HCT116 (cell line): ENCODE results near the gene USH1C. TPM values are rescaled to one million over a fixed set of nuclear protein-coding genes. Genes with fewer than 3 reads are reported as not detected.

Experiments used
- ATAC-seq: fragments of 200-7000 bp; cut with Tn5 transposase; 2 replicates; pipeline ENCODE4 v1.9.1; 2020; ENCODE audit warnings: mild to moderate bottlenecking, moderate library complexity
- BruUV-seq: library from RNA; stranded (reverse); fragments of 400-500 nt; replicated peaks from 2 replicates; lab custom pipeline; 2021; lab: Mats Ljungman, UMichigan
- CTCF ChIA-PET: fragments of 300-600 bp; sonication (Branson Sonifier 250); formaldehyde crosslinking; loops from one replicate; lab custom pipeline; 2021; ENCODE audit warnings: antibody characterized with exemption; lab: Charles Lee
- POLR2A ChIA-PET: fragments of 300-600, 350-600 bp; sonication (Branson Sonifier 250); formaldehyde crosslinking; loops from one replicate; lab custom pipeline; 2021; ENCODE audit warnings: antibody characterized with exemption; lab: Charles Lee
- RAD21 ChIA-PET, 2 experiments: fragments of 300-600 bp; sonication (Branson Sonifier 250); formaldehyde crosslinking; loops; one replicate each; lab custom pipeline; 2023; ENCODE audit warnings: low total read pairs in 2 of 2; ENCODE audit not compliant: uncharacterized antibody in 2 of 2, unreplicated experiment in 2 of 2, low non-redundant PET in 1 of 2; lab: Charles Lee
- DNase-seq: peaks from one replicate; pipeline ENCODE4 v3.0.0-alpha.2; 2010; ENCODE audit warnings: low read depth, low spot score
- H2AFZ ChIP-seq: fragments of 200-600 bp; shearing (Covaris generic), sonication (generic); 2 replicates; pipeline ENCODE4 v1.6.1; 2017; ENCODE audit warnings: low read depth, mixed run types, mixed read lengths, antibody characterized with exemption, low read length; ENCODE audit not compliant: poor library complexity, severe bottlenecking
- H3K27ac ChIP-seq: 2 replicates; pipeline ENCODE4 v1.5.1; 2012; ENCODE audit warnings: low read depth, low read length
- H3K27me3 ChIP-seq: fragments of 200-600 bp; sonication (generic); 2 replicates; pipeline ENCODE4 v1.6.1; 2016; ENCODE audit warnings: mixed run types, low read length, mixed read lengths; ENCODE audit not compliant: insufficient read depth
- H3K36me3 ChIP-seq, 2 experiments: fragments of 200-500 bp in 1 of 2; fragments of 200-600 bp in 1 of 2; sonication (Bioruptor generic) in 1 of 2; sonication (generic) in 1 of 2; 2 replicates each; pipeline versions ENCODE4 v1.5.1 to v1.6.1; 2014 to 2016; ENCODE audit warnings: low read length in 2 of 2, inconsistent platforms in 1 of 2, mixed read lengths in 1 of 2, mixed run types in 1 of 2; ENCODE audit not compliant: insufficient read depth in 2 of 2, control insufficient read depth in 1 of 2
- H3K4me1 ChIP-seq, 2 experiments: fragments of 200-600 bp in 1 of 2; sonication (generic) in 1 of 2; 2 replicates each; pipeline versions ENCODE4 v1.5.1 to v1.6.1; 2012 to 2017; ENCODE audit warnings: low read length in 2 of 2, inconsistent platforms in 1 of 2, mild to moderate bottlenecking in 1 of 2, mixed read lengths in 1 of 2, mixed run types in 1 of 2, moderate library complexity in 1 of 2; ENCODE audit not compliant: insufficient read depth in 2 of 2, control insufficient read depth in 1 of 2
- H3K4me2 ChIP-seq: fragments of 200-600 bp; sonication (generic); 2 replicates; pipeline ENCODE4 v1.6.1; 2017; ENCODE audit warnings: mixed run types, low read length, mixed read lengths
- H3K4me3 ChIP-seq, 2 experiments: fragments of 200-600 bp in 1 of 2; sonication (generic) in 1 of 2; replicated peaks in 1 of 2; 2 replicates each; pipeline ENCODE4 v1.5.1; 2011 to 2016; ENCODE audit warnings: low read length in 2 of 2, control low read depth in 1 of 2, low read depth in 1 of 2, mild to moderate bottlenecking in 1 of 2, mixed read lengths in 1 of 2, mixed run types in 1 of 2
- H3K79me2 ChIP-seq: fragments of 200-600 bp; sonication (generic); 2 replicates; pipeline ENCODE4 v1.6.1; 2017; ENCODE audit warnings: mild to moderate bottlenecking, mixed run types, low read length, moderate library complexity, mixed read lengths; ENCODE audit not compliant: insufficient read depth
- H3K9ac ChIP-seq: fragments of 200-600 bp; sonication (generic); 2 replicates; pipeline ENCODE4 v1.6.1; 2016; ENCODE audit warnings: low read length, mixed read lengths
- H3K9me2 ChIP-seq: fragments of 200-600 bp; sonication (generic), shearing (Covaris generic); 2 replicates; pipeline ENCODE4 v1.6.1; 2017; ENCODE audit warnings: mixed run types, mild to moderate bottlenecking, moderate library complexity; ENCODE audit not compliant: insufficient read depth
- H3K9me3 ChIP-seq, 2 experiments: fragments of 200-500 bp in 1 of 2; fragments of 200-600 bp in 1 of 2; sonication (Bioruptor generic) in 1 of 2; sonication (generic) in 1 of 2; 2 replicates each; pipeline ENCODE4 v1.6.1; 2014 to 2017; ENCODE audit warnings: low read length in 2 of 2, mixed read lengths in 2 of 2, inconsistent platforms in 1 of 2, low read depth in 1 of 2, mild to moderate bottlenecking in 1 of 2, mixed run types in 1 of 2, moderate library complexity in 1 of 2; ENCODE audit not compliant: control insufficient read depth in 1 of 2, insufficient read depth in 1 of 2
- H4K20me1 ChIP-seq: fragments of 200-600 bp; sonication (generic), shearing (Covaris generic); 2 replicates; pipeline ENCODE4 v1.6.1; 2017; ENCODE audit warnings: mixed run types, mild to moderate bottlenecking, moderate library complexity; ENCODE audit not compliant: insufficient read depth
- CEBPB ChIP-seq: IDR thresholded peaks from 2 replicates; pipeline ENCODE4 v1.6.1; 2012; ENCODE audit warnings: low read depth
- EGR1 ChIP-seq: IDR thresholded peaks from 2 replicates; pipeline ENCODE4 v1.6.1; 2012; ENCODE audit warnings: low read depth
- ELF1 ChIP-seq: IDR thresholded peaks from 2 replicates; pipeline ENCODE4 v1.6.1; 2012; ENCODE audit warnings: low read depth, borderline replicate concordance
- JUND ChIP-seq: IDR thresholded peaks from 2 replicates; pipeline ENCODE4 v1.6.1; 2012
- RAD21 ChIP-seq: IDR thresholded peaks from 2 replicates; pipeline ENCODE4 v1.6.1; 2012; ENCODE audit warnings: low read depth, mild to moderate bottlenecking
- REST ChIP-seq: IDR thresholded peaks from 2 replicates; pipeline ENCODE4 v1.6.1; 2012; ENCODE audit warnings: low read depth
- SIN3A ChIP-seq: IDR thresholded peaks from 2 replicates; pipeline ENCODE4 v1.6.1; 2012; ENCODE audit warnings: low read depth
- ZFX ChIP-seq: fragments of 450-650 bp; IDR thresholded peaks from 2 replicates; pipeline ENCODE4 v1.6.1; 2017
- ZNF274 ChIP-seq: fragments of 200-500 bp; sonication (Bioruptor generic); IDR thresholded peaks from 2 replicates; pipeline ENCODE4 v1.6.1; 2014; ENCODE audit warnings: mild to moderate bottlenecking, low read depth, low read length, inconsistent platforms
- intact Hi-C: fragments of 100-400 bp; cut with micrococcal nuclease; formaldehyde crosslinking; loops from 2 replicates; pipeline ENCODE4 v1.10.0; 2022
- total RNA-seq: library from RNA; stranded (reverse); gene quantifications from one replicate; pipeline ENCODE4 v1.2.1, GENCODE V29; 2021; ENCODE audit not compliant: unreplicated experiment

USH1C gene
- total RNA-seq, 1 experiment from 2014 or later = 13.4 TPM

- intact Hi-C loops = loop anchor here (10.0 kb wide), 1 partner anchor 560 kb away; no protein-coding TSS in a partner anchor
- Histone ChIP-seq H3K9me3 (no peaks in the 10 kb centered on the region), H3K4me2 (no peak overlapping the region), H2AFZ (no peak overlapping the region), H3K79me2 (no peaks in the 10 kb centered on the region), H3K9me2 (no peaks in the 10 kb centered on the region), H3K27me3 (no peaks in the 10 kb centered on the region), H3K4me3 (no peak overlapping the region), H3K4me1 (peaks cover 5 to 12% of the 10 kb centered on the region in 2 experiments; a peak in 3 of 4 replicates), H3K36me3 (no peaks in the 10 kb centered on the region), H3K27ac (no peak overlapping the region), H4K20me1 (no peaks in the 10 kb centered on the region)
- BruUV-seq = no TSS peak
- POLR2A ChIA-PET = no interaction called here
- DNase-seq = no peak
- ATAC-seq = no peak
- RAD21 ChIA-PET = no interaction called here
- TF ChIP-seq SIN3A = no peak
- no peak for TF ChIP-seq ZFX
- no peak for TF ChIP-seq JUND
- TF ChIP-seq ZNF274 = no peak
- TF ChIP-seq CEBPB = no peak
- TF ChIP-seq EGR1 = no peak
- TF ChIP-seq ELF1 = no peak
- no peak for TF ChIP-seq RAD21
- TF ChIP-seq REST = no peak
- TF ChIP-seq, all 23 proteins: peak for 0
- H3K9ac ChIP-seq = no peak overlapping the region
- CTCF ChIA-PET = interaction anchor here (0.8 to 2.8 kb wide), 4 partner anchors 23 to 121 kb away, joined by 3 to 27 read pairs (median 4); no protein-coding TSS in a partner anchor
Measured at GRCh38 chr11:17505146-17505545, 39.1 kb downstream of the USH1C start.
